HepG2 (cell line): Measurements from ENCODE around the gene ITIH1. TPM values are rescaled to one million over a fixed set of nuclear protein-coding genes. Genes with fewer than 3 reads are reported as not detected.

ENCODE experiments used
- ARNT2 ChIP-seq: sonication (generic); formaldehyde crosslinking; IDR thresholded peaks from 2 replicates; pipeline ENCODE4 v1.8.0; 2022; ENCODE audit warnings: mild to moderate bottlenecking, low read depth, missing genetic modification reagents, moderate library complexity
- BRCA1 ChIP-seq: sonication (generic); formaldehyde crosslinking; IDR thresholded peaks from 2 replicates; pipeline ENCODE4 v1.4.0; 2020; ENCODE audit warnings: missing genetic modification reagents
- CBX1 ChIP-seq: IDR thresholded peaks from one replicate; pipeline ENCODE4 v1.6.1; 2016; ENCODE audit warnings: antibody characterized with exemption, low read depth
- FOXP1 ChIP-seq, 2 experiments: fragments of 450-650 bp in 1 of 2; IDR thresholded peaks; 2 replicates each; pipeline ENCODE4 v1.6.1; 2017 to 2018; ENCODE audit warnings: antibody characterized with exemption in 1 of 2
- GTF2F1 ChIP-seq: fragments of 150-350 bp; IDR thresholded peaks from 2 replicates; pipeline ENCODE4 v1.6.1; 2014; ENCODE audit warnings: low read length
- HMGA1 ChIP-seq: sonication (generic); formaldehyde crosslinking; conservative IDR thresholded peaks from 2 replicates; pipeline ENCODE4 v1.4.0; 2020; ENCODE audit warnings: missing genetic modification reagents
- HMGXB3 ChIP-seq: sonication (generic); formaldehyde crosslinking; IDR thresholded peaks from 2 replicates; pipeline ENCODE4 v1.4.0; 2020; ENCODE audit warnings: missing genetic modification reagents, borderline replicate concordance
- SP4 ChIP-seq: sonication (generic); formaldehyde crosslinking; IDR thresholded peaks from 2 replicates; pipeline ENCODE4 v1.8.1; 2023; ENCODE audit warnings: mild to moderate bottlenecking, missing genetic modification reagents
- TRAFD1 ChIP-seq: sonication (generic); formaldehyde crosslinking; IDR thresholded peaks from 2 replicates; pipeline ENCODE4 v1.5.1; 2020; ENCODE audit warnings: missing genetic modification reagents, mild to moderate bottlenecking, borderline replicate concordance
- ZNF251 ChIP-seq: sonication (generic); formaldehyde crosslinking; IDR thresholded peaks from 2 replicates; pipeline ENCODE4 v1.9.0; 2021; ENCODE audit warnings: mild to moderate bottlenecking, missing genetic modification reagents
- ZNF766 ChIP-seq: sonication (generic); formaldehyde crosslinking; IDR thresholded peaks from 2 replicates; pipeline ENCODE4 v1.5.0; 2020; ENCODE audit warnings: missing genetic modification reagents, borderline replicate concordance
- polyA plus RNA-seq, 8 experiments: library from polyadenylated mRNA; depleted of rRNA in 3 of 8; stranded (reverse) in 7 of 8; unstranded in 1 of 8; fragments of >200 nt; fragmentation: Illumina TruSeq in 4 of 8; extraction: Trizol in 4 of 8; gene quantifications; 2 replicates each; pipeline versions ENCODE4 v1.2.1 to v1.2.3, GENCODE V29; 2011 to 2016; ENCODE audit warnings: low read depth in 4 of 8, missing spikeins in 1 of 8, mixed read lengths in 1 of 8; ENCODE audit not compliant: insufficient read depth in 1 of 8
- total RNA-seq, 5 experiments: library from RNA; depleted of rRNA; stranded (reverse); fragments of >200 nt; fragmentation: Illumina TruSeq; extraction: Trizol; gene quantifications; 2 replicates each; pipeline ENCODE4 v1.2.3, GENCODE V29; 2016; ENCODE audit warnings: low read depth in 1 of 5
- TF ChIP-seq, protein P1 (sequence below): sonication (generic); formaldehyde crosslinking; IDR thresholded peaks from 2 replicates; pipeline ENCODE4 v1.4.0; 2020; ENCODE audit warnings: missing genetic modification reagents

ITIH1 gene
- total and polyA plus RNA-seq, 2 of the 13 experiments (the other 11 are each of a cell fraction or from before 2014, with no cell fraction given) = 12.3 to 19.6 TPM

DNA sequence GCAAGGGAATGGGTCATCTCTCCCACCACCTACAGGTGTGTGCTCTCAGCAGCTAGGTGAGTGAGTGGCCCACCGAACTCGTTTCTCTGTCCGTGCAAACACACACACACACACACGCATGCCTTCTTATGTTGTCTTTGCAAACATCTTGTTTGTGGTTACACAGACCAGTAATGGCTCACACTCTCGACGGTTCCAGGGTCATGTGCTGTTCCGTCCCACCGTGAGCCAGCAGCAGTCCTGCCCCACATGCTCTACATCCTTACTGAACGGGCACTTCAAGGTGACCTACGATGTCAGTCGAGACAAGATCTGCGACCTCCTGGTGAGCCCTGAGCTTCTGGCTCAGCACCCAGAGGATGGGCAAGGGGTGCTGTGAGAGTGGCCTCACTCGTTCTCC, 4.3 kb downstream of the ITIH1 start (continued):
- TF ChIP-seq HMGXB3 (CRISPR knock-in tag) = no peak
- TF ChIP-seq GTF2F1 = no peak
- no peak for TF ChIP-seq CBX1
- no peak for TF ChIP-seq ZNF766 (CRISPR knock-in tag)
- TF ChIP-seq, protein P1, sequence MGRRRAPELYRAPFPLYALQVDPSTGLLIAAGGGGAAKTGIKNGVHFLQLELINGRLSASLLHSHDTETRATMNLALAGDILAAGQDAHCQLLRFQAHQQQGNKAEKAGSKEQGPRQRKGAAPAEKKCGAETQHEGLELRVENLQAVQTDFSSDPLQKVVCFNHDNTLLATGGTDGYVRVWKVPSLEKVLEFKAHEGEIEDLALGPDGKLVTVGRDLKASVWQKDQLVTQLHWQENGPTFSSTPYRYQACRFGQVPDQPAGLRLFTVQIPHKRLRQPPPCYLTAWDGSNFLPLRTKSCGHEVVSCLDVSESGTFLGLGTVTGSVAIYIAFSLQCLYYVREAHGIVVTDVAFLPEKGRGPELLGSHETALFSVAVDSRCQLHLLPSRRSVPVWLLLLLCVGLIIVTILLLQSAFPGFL (CRISPR knock-in tag) = no peak
- no peak for TF ChIP-seq FOXP1 (IDR thresholded peaks at IDR 0.05)
- TF ChIP-seq FOXP1 (CRISPR knock-in tag; IDR thresholded peaks at IDR 0.05) = peak; percentile 52; the same call in 1 of the 2 replicates
- no peak for TF ChIP-seq ZNF251 (CRISPR knock-in tag)
- TF ChIP-seq ARNT2 = no peak
- TF ChIP-seq BRCA1 = no peak
- no peak for TF ChIP-seq TRAFD1
- TF ChIP-seq HMGA1 (CRISPR knock-in tag) = no peak
- no peak for TF ChIP-seq SP4 (CRISPR knock-in tag)
